Activated CD4-positive, alpha-beta memory T cell treated with anti-CD3 and anti-CD28 coated beads for 36 hours (primary cell): Measurements from ENCODE around the gene ZNF507. TPM values are rescaled to one million over a fixed set of nuclear protein-coding genes. Genes with fewer than 3 reads are reported as not detected.

Experiments
- CTCF ChIA-PET: fragments of 350-600 bp; sonication (Branson Sonifier 250); formaldehyde crosslinking; loops from one replicate; lab custom pipeline; 2021; ENCODE audit warnings: antibody characterized with exemption, inconsistent platforms; lab: Charles Lee
- POLR2A ChIA-PET: fragments of 350-600 bp; sonication (Branson Sonifier 250); formaldehyde crosslinking; loops from one replicate; lab custom pipeline; 2021; ENCODE audit warnings: antibody characterized with exemption; lab: Charles Lee
- DNase-seq: peaks from one replicate; pipeline ENCODE4 v3.0.0-alpha.2; 2020
- H3K27ac Mint-ChIP-seq: one replicate; pipeline ENCODE4 v1.8.0; 2021; ENCODE audit warnings: mixed read lengths
- H3K27me3 Mint-ChIP-seq: one replicate; pipeline ENCODE4 v1.8.0; 2021; ENCODE audit warnings: mixed read lengths
- H3K36me3 Mint-ChIP-seq: one replicate; pipeline ENCODE4 v1.8.0; 2021; ENCODE audit warnings: mixed read lengths
- H3K4me1 Mint-ChIP-seq: one replicate; pipeline ENCODE4 v1.8.0; 2021; ENCODE audit warnings: low read depth, mixed read lengths
- H3K4me3 Mint-ChIP-seq: one replicate; pipeline ENCODE4 v1.8.0; 2021; ENCODE audit warnings: mild to moderate bottlenecking, mixed read lengths
- H3K9me3 Mint-ChIP-seq: one replicate; pipeline ENCODE4 v1.8.0; 2021; ENCODE audit warnings: mixed read lengths
- intact Hi-C: fragments of 100-400 bp; cut with micrococcal nuclease; formaldehyde crosslinking; loops from one replicate; pipeline ENCODE4 v1.15.1; 2023
- total RNA-seq, 2 experiments: library from RNA; stranded (reverse); gene quantifications; one replicate each; pipeline ENCODE4 v1.2.3, GENCODE V29; 2021

Gene ZNF507
- total RNA-seq, 2 experiments from 2014 or later: 20.8 to 21.0 TPM

GRCh38 chr19:32358321-32358720, 12.9 kb downstream of the ZNF507 start:
- H3K36me3 Mint-ChIP-seq: peaks cover 50% of the 10 kb centered on the region
- no peak for DNase-seq
- H3K4me3 Mint-ChIP-seq: no peak overlapping the region
- ChIA-PET CTCF (interaction anchor here (0.9 to 1.5 kb wide), 3 partner anchors 10 to 19 kb away, joined by 4 to 6 read pairs (median 4); partner anchors contain the start of gene ZNF507), POLR2A (interaction anchor here (0.6 kb wide), 1 partner anchor 192 kb away, joined by 3 read pairs; no protein-coding TSS in a partner anchor)
- H3K27me3 Mint-ChIP-seq: no peaks in the 10 kb centered on the region
- no peak overlapping the region for H3K27ac Mint-ChIP-seq
- H3K4me1 Mint-ChIP-seq: peaks cover 49% of the 10 kb centered on the region
- no peaks in the 10 kb centered on the region for H3K9me3 Mint-ChIP-seq
- intact Hi-C loops: no loop called here

- no peaks in the 10 kb centered on the region for H3K27me3 Mint-ChIP-seq
- intact Hi-C loops: no loop called here
- H3K9me3 Mint-ChIP-seq: no peaks in the 10 kb centered on the region
- no peak for DNase-seq
- CTCF ChIA-PET: interaction anchor here (1.6 kb wide), 1 partner anchor 19 kb away, joined by 5 read pairs; no protein-coding TSS in a partner anchor
- H3K4me1 Mint-ChIP-seq: peaks cover 49% of the 10 kb centered on the region
- POLR2A ChIA-PET: no interaction called here
- peaks cover 39% of the 10 kb centered on the region for H3K36me3 Mint-ChIP-seq
- H3K27ac Mint-ChIP-seq: no peak overlapping the region
- H3K4me3 Mint-ChIP-seq: no peak overlapping the region
Observed at GRCh38 chr19:32359581-32359980, 14.2 kb downstream of the ZNF507 start.

- CTCF ChIA-PET: no interaction called here
- Mint-ChIP-seq H3K27me3 (no peaks in the 10 kb centered on the region), H3K27ac (no peak overlapping the region), H3K9me3 (no peaks in the 10 kb centered on the region), H3K4me3 (no peak overlapping the region), H3K36me3 (peaks cover 43% of the 10 kb centered on the region), H3K4me1 (peaks cover 46% of the 10 kb centered on the region)
- POLR2A ChIA-PET: no interaction called here
- intact Hi-C loops: no loop called here
- no peak for DNase-seq
Observed at GRCh38 chr19:32361574-32362317, 16.3 kb downstream of the ZNF507 start.

GRCh38 chr19:32362318-32362691, 16.9 kb downstream of the ZNF507 start:
- Mint-ChIP-seq H3K4me1 (peaks cover 48% of the 10 kb centered on the region), H3K27ac (no peak overlapping the region), H3K36me3 (peaks cover 45% of the 10 kb centered on the region), H3K9me3 (no peaks in the 10 kb centered on the region), H3K27me3 (no peaks in the 10 kb centered on the region), H3K4me3 (no peak overlapping the region)
- intact Hi-C loops: no loop called here
- CTCF ChIA-PET: no interaction called here
- DNase-seq: no peak
- POLR2A ChIA-PET: no interaction called here

GRCh38 chr19:32363175-32363574, 17.8 kb downstream of the ZNF507 start:
- Mint-ChIP-seq H3K36me3 (peaks cover 51% of the 10 kb centered on the region), H3K27ac (no peak overlapping the region)
- POLR2A ChIA-PET: interaction anchor here (0.5 kb wide), 1 partner anchor 433 kb away, joined by 3 read pairs; no protein-coding TSS in a partner anchor

GRCh38 chr19:32363632-32364031, 18.2 kb downstream of the ZNF507 start:
- Mint-ChIP-seq H3K27ac (no peak overlapping the region), H3K4me3 (no peak overlapping the region), H3K9me3 (no peaks in the 10 kb centered on the region), H3K36me3 (peaks cover 50% of the 10 kb centered on the region), H3K4me1 (peaks cover 47% of the 10 kb centered on the region), H3K27me3 (no peaks in the 10 kb centered on the region)
- intact Hi-C loops: no loop called here
- DNase-seq: no peak
- ChIA-PET CTCF (no interaction called here), POLR2A (no interaction called here)

More at GRCh38 chr19:32363175-32363574, 17.8 kb downstream of the ZNF507 start:
- Mint-ChIP-seq H3K9me3 (no peaks in the 10 kb centered on the region), H3K4me3 (no peak overlapping the region), H3K4me1 (peaks cover 51% of the 10 kb centered on the region), H3K27me3 (no peaks in the 10 kb centered on the region)
- DNase-seq: no peak
- intact Hi-C loops: no loop called here
- CTCF ChIA-PET: no interaction called here

GRCh38 chr19:32364040-32364439, 18.6 kb downstream of the ZNF507 start:
- no peaks in the 10 kb centered on the region for H3K9me3 Mint-ChIP-seq
- no peak overlapping the region for H3K4me3 Mint-ChIP-seq
- CTCF ChIA-PET: no interaction called here
- peaks cover 51% of the 10 kb centered on the region for H3K36me3 Mint-ChIP-seq
- H3K4me1 Mint-ChIP-seq: peaks cover 47% of the 10 kb centered on the region
- DNase-seq: no peak
- intact Hi-C loops: no loop called here
- no peak overlapping the region for H3K27ac Mint-ChIP-seq
- POLR2A ChIA-PET: no interaction called here
- H3K27me3 Mint-ChIP-seq: no peaks in the 10 kb centered on the region

- no peaks in the 10 kb centered on the region for H3K27me3 Mint-ChIP-seq
- H3K4me3 Mint-ChIP-seq: no peak overlapping the region
- peaks cover 58% of the 10 kb centered on the region for H3K36me3 Mint-ChIP-seq
- DNase-seq: no peak
- H3K4me1 Mint-ChIP-seq: peaks cover 43% of the 10 kb centered on the region
- no peaks in the 10 kb centered on the region for H3K9me3 Mint-ChIP-seq
- POLR2A ChIA-PET: no interaction called here
- intact Hi-C loops: no loop called here
- no peak overlapping the region for H3K27ac Mint-ChIP-seq
- CTCF ChIA-PET: no interaction called here
Observed at GRCh38 chr19:32367063-32367462, 21.7 kb downstream of the ZNF507 start.

- Mint-ChIP-seq H3K4me3 (no peak overlapping the region), H3K36me3 (peaks cover 61% of the 10 kb centered on the region), H3K4me1 (peaks cover 37% of the 10 kb centered on the region), H3K27me3 (no peaks in the 10 kb centered on the region), H3K9me3 (no peaks in the 10 kb centered on the region), H3K27ac (no peak overlapping the region)
- intact Hi-C loops: no loop called here
- ChIA-PET CTCF (no interaction called here), POLR2A (interaction anchor here (1.1 kb wide), 1 partner anchor 10 kb away, joined by 3 read pairs; no protein-coding TSS in a partner anchor)
- no peak for DNase-seq
Observed at GRCh38 chr19:32367948-32368536, 22.6 kb downstream of the ZNF507 start.

- H3K4me1 Mint-ChIP-seq: peaks cover 31% of the 10 kb centered on the region
- H3K27ac Mint-ChIP-seq: no peak overlapping the region
- H3K27me3 Mint-ChIP-seq: no peaks in the 10 kb centered on the region
- no peak for DNase-seq
- no peak overlapping the region for H3K4me3 Mint-ChIP-seq
- H3K9me3 Mint-ChIP-seq: no peaks in the 10 kb centered on the region
- POLR2A ChIA-PET: interaction anchor here (1.1 kb wide), 1 partner anchor 11 kb away, joined by 3 read pairs; no protein-coding TSS in a partner anchor
- CTCF ChIA-PET: interaction anchor here (0.7 kb wide), 1 partner anchor 11 kb away, joined by 4 read pairs; no protein-coding TSS in a partner anchor
- intact Hi-C loops: no loop called here
- peaks cover 68% of the 10 kb centered on the region for H3K36me3 Mint-ChIP-seq
Observed at GRCh38 chr19:32368787-32369186, 23.4 kb downstream of the ZNF507 start.

GRCh38 chr19:32372726-32373517, 27.5 kb downstream of the ZNF507 start:
- Mint-ChIP-seq H3K9me3 (no peaks in the 10 kb centered on the region), H3K27me3 (no peaks in the 10 kb centered on the region), H3K36me3 (peaks cover 56% of the 10 kb centered on the region), H3K27ac (no peak overlapping the region), H3K4me1 (peaks cover 7% of the 10 kb centered on the region), H3K4me3 (no peak overlapping the region)
- DNase-seq: no peak
- intact Hi-C loops: no loop called here
- POLR2A ChIA-PET: no interaction called here
- CTCF ChIA-PET: no interaction called here
